Mesenchymal stem cell (in vitro differentiated cells and primary cell): Measurements from ENCODE around the gene EMP1.

Experiments
- DNase-seq: peaks from one replicate; pipeline ENCODE4 v3.0.0-alpha.2; 2013
- H2AFZ ChIP-seq: one replicate; pipeline ENCODE4 v1.6.1; 2013; ENCODE audit warnings: low read depth, mild to moderate bottlenecking, control low read depth, inconsistent platforms, low read length, moderate library complexity
- H2AK5ac ChIP-seq: 2 replicates; pipeline ENCODE4 v1.6.1; 2013; ENCODE audit warnings: low read length, moderate library complexity, mild to moderate bottlenecking, inconsistent platforms; ENCODE audit not compliant: severe bottlenecking
- H2BK120ac ChIP-seq: one replicate; pipeline ENCODE4 v1.6.1; 2013; ENCODE audit warnings: low read depth, mild to moderate bottlenecking, inconsistent platforms, low read length, moderate library complexity
- H2BK12ac ChIP-seq, 2 experiments: one replicate each; pipeline ENCODE4 v1.6.1; 2013; ENCODE audit warnings: inconsistent platforms in 2 of 2, low read length in 2 of 2, mild to moderate bottlenecking in 2 of 2, moderate library complexity in 2 of 2, control low read depth in 1 of 2
- H2BK15ac ChIP-seq: one replicate; pipeline ENCODE4 v1.6.1; 2013; ENCODE audit warnings: mild to moderate bottlenecking, low read depth, inconsistent platforms; ENCODE audit not compliant: poor library complexity, severe bottlenecking
- H2BK5ac ChIP-seq: 2 replicates; pipeline ENCODE4 v1.6.1; 2013; ENCODE audit warnings: low read depth, mild to moderate bottlenecking, low read length, control low read depth, inconsistent platforms; ENCODE audit not compliant: poor library complexity, severe bottlenecking
- H3K14ac ChIP-seq, 2 experiments: one replicate each; pipeline ENCODE4 v1.6.1; 2013; ENCODE audit warnings: inconsistent platforms in 2 of 2, low read length in 2 of 2, control low read depth in 1 of 2, mild to moderate bottlenecking in 1 of 2, moderate library complexity in 1 of 2
- H3K18ac ChIP-seq, 2 experiments: one replicate each; pipeline ENCODE4 v1.6.1; 2013; ENCODE audit warnings: inconsistent platforms in 2 of 2, low read length in 2 of 2, control low read depth in 1 of 2, low read depth in 1 of 2, mild to moderate bottlenecking in 1 of 2
- H3K23ac ChIP-seq, 2 experiments: one replicate each; pipeline ENCODE4 v1.6.1; 2013; ENCODE audit warnings: inconsistent platforms in 2 of 2, low read length in 2 of 2, mild to moderate bottlenecking in 2 of 2, moderate library complexity in 2 of 2, control low read depth in 1 of 2
- H3K27ac ChIP-seq: 2 replicates; pipeline ENCODE4 v1.5.1; 2013; ENCODE audit warnings: mild to moderate bottlenecking, moderate library complexity, low read length, control low read depth, inconsistent platforms; ENCODE audit not compliant: poor library complexity, severe bottlenecking
- H3K27me3 ChIP-seq, 2 experiments: 2 replicates each; pipeline versions ENCODE4 v1.6.1 to v1.7.0; 2013; ENCODE audit warnings: low read length in 2 of 2, mild to moderate bottlenecking in 2 of 2, moderate library complexity in 2 of 2, control low read depth in 1 of 2, inconsistent platforms in 1 of 2; ENCODE audit not compliant: control insufficient read depth in 1 of 2, insufficient read depth in 1 of 2
- H3K36me3 ChIP-seq, 2 experiments: 2 replicates each; pipeline versions ENCODE4 v1.6.1 to v1.7.0; 2013; ENCODE audit warnings: low read length in 2 of 2, control low read depth in 1 of 2, inconsistent platforms in 1 of 2, low read depth in 1 of 2, mild to moderate bottlenecking in 1 of 2; ENCODE audit not compliant: insufficient read depth in 2 of 2, control insufficient read depth in 1 of 2
- H3K4ac ChIP-seq, 2 experiments: one replicate each; pipeline ENCODE4 v1.6.1; 2013; ENCODE audit warnings: inconsistent platforms in 2 of 2, low read length in 2 of 2, mild to moderate bottlenecking in 2 of 2, moderate library complexity in 2 of 2, control low read depth in 1 of 2, low read depth in 1 of 2
- H3K4me1 ChIP-seq: 2 replicates; pipeline ENCODE4 v1.6.1; 2013; ENCODE audit warnings: low read depth, low read length, control low read depth; ENCODE audit not compliant: control insufficient read depth, insufficient read depth
- H3K4me2 ChIP-seq: 2 replicates; pipeline ENCODE4 v1.6.1; 2013; ENCODE audit warnings: low read length, mild to moderate bottlenecking, inconsistent platforms; ENCODE audit not compliant: poor library complexity, severe bottlenecking
- H3K4me3 ChIP-seq, 2 experiments: 2 replicates each; pipeline versions ENCODE4 v1.5.1 to v1.7.0; 2013; ENCODE audit warnings: low read length in 2 of 2, mild to moderate bottlenecking in 2 of 2, control low read depth in 1 of 2, low read depth in 1 of 2; ENCODE audit not compliant: insufficient read depth in 1 of 2
- H3K79me1 ChIP-seq: replicated peaks from 2 replicates; pipeline ENCODE4 v1.6.1; 2013; ENCODE audit warnings: mild to moderate bottlenecking, control low read depth, low read length, inconsistent platforms; ENCODE audit not compliant: poor library complexity, severe bottlenecking
- H3K9ac ChIP-seq: 2 replicates; pipeline ENCODE4 v1.7.0; 2013; ENCODE audit warnings: mild to moderate bottlenecking, low read length, moderate library complexity
- H3K9me3 ChIP-seq: 2 replicates; pipeline ENCODE4 v1.7.0; 2013; ENCODE audit warnings: mild to moderate bottlenecking, low read length; ENCODE audit not compliant: control insufficient read depth
- H4K8ac ChIP-seq: one replicate; pipeline ENCODE4 v1.6.1; 2013; ENCODE audit warnings: inconsistent platforms, mild to moderate bottlenecking, low read length, moderate library complexity
- H4K91ac ChIP-seq: one replicate; pipeline ENCODE4 v1.6.1; 2013; ENCODE audit warnings: mild to moderate bottlenecking, low read length, inconsistent platforms
- WGBS: methylation state at CpG from one replicate; pipeline ENCODE4 v1.1.7; 2013; ENCODE audit warnings: mixed read lengths; 5-methylcytosine and 5-hydroxymethylcytosine counted together

Gene EMP1

DNA sequence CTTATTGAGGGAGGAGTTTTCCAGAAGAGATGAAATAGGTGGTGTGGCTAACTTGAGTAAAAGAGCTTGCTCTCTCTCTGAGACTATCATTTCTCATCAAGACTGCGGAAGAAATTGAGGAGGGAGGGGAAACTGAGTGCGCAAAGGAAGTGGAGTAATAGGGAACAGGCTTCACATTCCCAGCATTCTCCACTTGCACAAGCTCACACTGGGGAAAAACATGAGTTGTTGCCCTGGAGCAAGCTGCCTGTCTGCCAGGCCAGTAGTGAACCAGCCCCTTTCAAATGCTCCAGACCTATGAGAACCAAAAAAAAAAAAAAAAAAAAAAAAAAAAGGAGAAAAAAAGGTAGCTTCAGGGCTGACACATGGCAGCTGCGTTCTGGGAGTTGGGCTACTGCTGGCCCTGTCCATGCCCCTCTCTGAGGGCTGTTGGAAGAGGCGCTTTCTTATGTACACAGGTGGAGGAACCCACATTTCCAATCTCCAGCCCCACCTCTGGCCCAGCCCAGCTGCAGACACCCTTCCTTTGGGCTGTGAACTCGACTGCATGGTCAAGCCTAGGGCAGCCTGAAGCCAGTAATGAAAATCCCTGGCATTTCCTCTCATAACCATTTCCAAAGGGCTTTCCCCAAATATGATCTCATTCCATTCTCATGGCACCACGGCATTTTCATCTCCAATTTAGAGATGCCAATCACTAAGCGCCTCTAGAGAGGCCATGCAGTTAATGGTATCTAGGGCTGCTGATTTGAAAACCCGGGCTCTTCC lies 32.5 kb upstream of the EMP1 start:
- H3K79me1 ChIP-seq, result no peaks in the 10 kb centered on the region
- H3K4me2 ChIP-seq, result no peak overlapping the region
- no peak overlapping the region for H3K4ac ChIP-seq
- no peak for DNase-seq
- H2BK12ac ChIP-seq, result no peak overlapping the region
- peaks cover 6% of the 10 kb centered on the region for H3K9me3 ChIP-seq
- no peak overlapping the region for H2BK15ac ChIP-seq
- no peaks in the 10 kb centered on the region for H3K36me3 ChIP-seq
- no peak overlapping the region for H3K9ac ChIP-seq
- peaks cover 4% of the 10 kb centered on the region for H3K4me1 ChIP-seq
- H3K23ac ChIP-seq, result no peak overlapping the region
- H3K4me3 ChIP-seq, result no peak overlapping the region
- no peak overlapping the region for H2AK5ac ChIP-seq
- no peaks in the 10 kb centered on the region for H3K27me3 ChIP-seq
- H2BK5ac ChIP-seq, result no peak overlapping the region
- H3K14ac ChIP-seq, result no peak overlapping the region
- H4K8ac ChIP-seq, result no peak overlapping the region
- H3K27ac ChIP-seq, result no peak overlapping the region
- no peak overlapping the region for H3K18ac ChIP-seq
- no peak overlapping the region for H2AFZ ChIP-seq
- H4K91ac ChIP-seq, result no peak overlapping the region
- WGBS, result 92% methylated on average over 5 of the region's 8 CpGs
- H2BK120ac ChIP-seq, result no peak overlapping the region

DNA sequence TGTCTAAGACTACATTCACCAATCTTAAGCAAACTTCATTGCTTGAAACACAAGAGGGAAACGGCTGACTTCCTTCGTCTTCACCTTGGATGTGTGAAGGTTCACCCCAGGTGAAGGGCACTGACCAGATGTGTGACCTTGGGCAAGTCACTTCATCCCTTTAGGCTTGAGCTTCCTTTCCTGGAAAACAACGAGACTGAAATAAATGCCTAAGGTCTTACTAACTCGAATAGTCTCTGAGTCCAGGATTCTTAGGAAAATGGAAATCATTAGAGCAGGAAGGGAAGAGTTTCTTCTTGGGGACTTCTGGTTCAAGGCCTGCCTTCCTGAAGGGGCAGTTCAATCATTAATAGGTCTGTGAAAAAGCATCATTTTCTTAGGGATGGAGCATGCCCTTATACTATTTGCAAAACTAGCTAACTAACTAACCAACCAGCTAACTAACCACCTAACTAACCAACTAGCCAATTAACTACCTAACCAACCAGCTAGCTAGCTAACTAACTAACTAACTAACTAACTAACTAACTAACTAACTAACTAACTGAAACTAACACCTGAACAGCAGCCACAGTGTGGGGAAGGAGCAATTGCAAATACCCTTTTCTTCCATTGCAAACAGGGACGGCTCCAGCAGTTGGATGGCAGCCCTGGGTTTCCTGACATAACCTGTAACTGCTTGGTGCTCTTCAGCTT lies 31.5 kb upstream of the EMP1 start:
- H4K8ac ChIP-seq, result peak overlapping the region; percentile 52
- no peak overlapping the region for H2BK120ac ChIP-seq
- H2AFZ ChIP-seq, result peak overlapping the region; percentile 15
- H3K4me2 ChIP-seq, result no peak overlapping the region
- H2BK12ac ChIP-seq, result no peak overlapping the region
- no peak overlapping the region for H3K9ac ChIP-seq
- no peak overlapping the region for H3K4me3 ChIP-seq
- H3K4ac ChIP-seq, result no peak overlapping the region
- peaks cover 4% of the 10 kb centered on the region for H3K4me1 ChIP-seq
- no peak overlapping the region for H2BK5ac ChIP-seq
- no peak overlapping the region for H3K14ac ChIP-seq
- no peak overlapping the region for H4K91ac ChIP-seq
- 90% methylated on average over 5 of the region's 5 CpGs for WGBS
- peak overlapping the region; percentile 23 for H3K27ac ChIP-seq
- no peak overlapping the region for H3K23ac ChIP-seq
- no peak overlapping the region for H2AK5ac ChIP-seq
- H2BK15ac ChIP-seq, result no peak overlapping the region
- DNase-seq, result no peak
- H3K36me3 ChIP-seq, result no peaks in the 10 kb centered on the region
- H3K9me3 ChIP-seq, result peaks cover 6% of the 10 kb centered on the region
- no peak overlapping the region for H3K18ac ChIP-seq
- no peaks in the 10 kb centered on the region for H3K79me1 ChIP-seq
- H3K27me3 ChIP-seq, result no peaks in the 10 kb centered on the region

DNA sequence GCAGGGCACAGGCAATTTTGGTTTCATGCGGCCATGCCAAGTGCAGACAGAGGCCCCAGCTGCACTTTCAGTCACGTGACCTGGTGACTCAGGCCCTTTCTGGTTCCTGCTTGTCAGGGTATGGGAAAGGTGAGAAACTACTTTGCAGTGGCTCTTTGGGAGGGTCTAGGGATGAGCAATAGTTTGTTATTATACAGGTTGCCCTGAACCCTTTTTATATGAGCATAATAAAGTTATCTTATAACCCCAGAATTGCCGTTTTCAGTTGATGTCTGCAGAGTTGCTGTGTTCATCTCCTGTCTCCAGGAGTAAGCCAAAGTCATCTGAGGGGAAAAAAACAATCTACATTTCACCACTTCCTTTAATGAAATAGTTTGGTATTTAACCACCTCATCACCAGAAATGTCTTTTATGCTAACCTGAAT lies 30.9 kb upstream of the EMP1 start:
- no peak overlapping the region for H3K4me2 ChIP-seq
- no peak overlapping the region for H4K91ac ChIP-seq
- no peaks in the 10 kb centered on the region for H3K36me3 ChIP-seq
- H3K9me3 ChIP-seq, result peaks cover 6% of the 10 kb centered on the region
- DNase-seq, result peak; percentile 54
- no peak overlapping the region for H2AK5ac ChIP-seq
- H3K79me1 ChIP-seq, result no peaks in the 10 kb centered on the region
- H2AFZ ChIP-seq, result peak overlapping the region; percentile 15
- peak overlapping the region; percentile 52 for H4K8ac ChIP-seq
- H3K14ac ChIP-seq, result no peak overlapping the region
- H2BK12ac ChIP-seq, result no peak overlapping the region
- no peak overlapping the region for H3K23ac ChIP-seq
- H2BK120ac ChIP-seq, result no peak overlapping the region
- WGBS, result 63% methylated on average over 3 of the region's 3 CpGs
- H3K4ac ChIP-seq, result no peak overlapping the region
- no peak overlapping the region for H2BK5ac ChIP-seq
- no peaks in the 10 kb centered on the region for H3K27me3 ChIP-seq
- H3K4me3 ChIP-seq, result no peak overlapping the region
- H2BK15ac ChIP-seq, result no peak overlapping the region
- no peak overlapping the region for H3K9ac ChIP-seq
- H3K4me1 ChIP-seq, result peaks cover 4% of the 10 kb centered on the region
- H3K18ac ChIP-seq, result no peak overlapping the region
- H3K27ac ChIP-seq, result peak overlapping the region; percentile 23

DNA sequence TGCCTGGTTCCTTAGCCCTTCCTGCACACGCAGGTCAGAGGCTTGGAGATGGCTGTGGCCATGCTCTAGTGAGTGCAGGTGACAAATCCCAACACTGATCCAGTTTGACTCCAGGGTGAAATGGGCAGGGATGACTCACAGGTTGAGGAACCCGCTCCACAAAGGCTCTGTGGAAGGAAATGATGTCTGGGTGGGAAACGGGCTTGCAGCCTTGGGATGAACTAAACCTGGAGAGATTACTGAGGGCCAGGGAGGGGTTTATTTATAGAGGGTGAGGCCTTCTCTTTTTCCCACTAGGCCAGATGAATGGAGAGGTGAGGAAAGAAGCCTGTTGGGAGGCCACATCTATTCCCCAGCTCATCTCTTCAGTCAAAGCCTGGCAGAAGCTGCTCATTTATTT lies 29.3 kb upstream of the EMP1 start:
- no peak overlapping the region for H4K91ac ChIP-seq
- H2BK12ac ChIP-seq, result peak overlapping the region in 1 of 2 experiments; percentile 56
- WGBS, result 81% methylated on average over 3 of the region's 3 CpGs
- no peak overlapping the region for H2BK15ac ChIP-seq
- H3K27me3 ChIP-seq, result no peaks in the 10 kb centered on the region
- peaks cover 10% of the 10 kb centered on the region for H3K4me1 ChIP-seq
- no peak overlapping the region for H3K4me2 ChIP-seq
- H2BK5ac ChIP-seq, result no peak overlapping the region
- peaks cover 6% of the 10 kb centered on the region for H3K9me3 ChIP-seq
- H3K23ac ChIP-seq, result no peak overlapping the region
- H3K18ac ChIP-seq, result no peak overlapping the region
- DNase-seq, result no peak
- H3K79me1 ChIP-seq, result no peaks in the 10 kb centered on the region
- H2AK5ac ChIP-seq, result no peak overlapping the region
- H3K9ac ChIP-seq, result no peak overlapping the region
- no peaks in the 10 kb centered on the region for H3K36me3 ChIP-seq
- H4K8ac ChIP-seq, result no peak overlapping the region
- no peak overlapping the region for H3K4me3 ChIP-seq
- H3K14ac ChIP-seq, result no peak overlapping the region
- H3K4ac ChIP-seq, result no peak overlapping the region
- no peak overlapping the region for H2AFZ ChIP-seq
- H3K27ac ChIP-seq, result no peak overlapping the region
- H2BK120ac ChIP-seq, result no peak overlapping the region
